ENCODE measurements around the gene CALY. TPM values are rescaled to one million over a fixed set of nuclear protein-coding genes. Genes with fewer than 3 reads are reported as not detected.

The CALY gene
- polyA plus RNA-seq, 1 of the 3 experiments (the other 2 are of a cell fraction): 3.3 TPM

- Histone ChIP-seq H2AFZ (ENCODE audit: low read depth) (no peak overlapping the region), H4K20me1 (ENCODE audit: insufficient read depth) (no peaks in the 10 kb centered on the region), H3K9me2 (no peaks in the 10 kb centered on the region), H3K4me2 (no peak overlapping the region), H3K36me3 (replicated peaks in 1 of 2; ENCODE audit: control insufficient read depth in 1 of 2, insufficient read depth in 2 of 2, low read length in 1 of 2) (peaks cover 0 to 17% of the 10 kb centered on the region in 2 experiments), H3K4me1 (ENCODE audit: control insufficient read depth in 1 of 2, insufficient read depth in 2 of 2, low read depth in 1 of 2, low read length in 1 of 2) (peaks cover 0 to 9% of the 10 kb centered on the region in 2 experiments; a peak in 1 of 4 replicates), H3K27me3 (ENCODE audit: insufficient read depth) (no peaks in the 10 kb centered on the region), H3F3A (replicated peaks; ENCODE audit: insufficient read depth) (peaks cover 7% of the 10 kb centered on the region), H3K27ac (ENCODE audit: low read depth in 2 of 2, low read length in 1 of 2) (no peak overlapping the region), H3K9me3 (no peaks in the 10 kb centered on the region), H3K9ac (no peak overlapping the region), H3K4me3 (ENCODE audit: low read depth in 2 of 2, low read length in 1 of 2) (no peak overlapping the region), H3K79me2 (ENCODE audit: insufficient read depth) (no peaks in the 10 kb centered on the region)
- ChIA-PET CTCF (interaction anchor here (1.9 to 3.6 kb wide), 2 partner anchors 8 to 9 kb away, joined by 7 to 15 read pairs; no protein-coding TSS in a partner anchor), POLR2A (interaction anchor here (1.2 kb wide), 1 partner anchor 8 kb away, joined by 3 read pairs; no protein-coding TSS in a partner anchor)
- 80% methylated on average over 9 of the region's 9 CpGs for WGBS (ENCODE audit: low lambda C conversion rate)
- DNase-seq: no peak
- no peak for TF ChIP-seq MEF2A (IDR thresholded peaks at IDR 0.05; ENCODE audit: borderline replicate concordance, low read depth)
- TF ChIP-seq YY1 (IDR thresholded peaks at IDR 0.05; ENCODE audit: low read depth): no peak
- TF ChIP-seq NRF1 (IDR thresholded peaks at IDR 0.05; ENCODE audit: low read depth, low read length): no peak
- no peak for TF ChIP-seq EZH2phosphoT487 (IDR thresholded peaks at IDR 0.05; ENCODE audit: borderline replicate concordance, low read depth)
- no peak for TF ChIP-seq MAX (IDR thresholded peaks at IDR 0.05; ENCODE audit: low read depth)
- no peak for TF ChIP-seq RAD21 (IDR thresholded peaks at IDR 0.05; ENCODE audit: low read length)
- no peak for TF ChIP-seq RXRA (IDR thresholded peaks at IDR 0.05; ENCODE audit: borderline replicate concordance, low read depth)
- no peak for TF ChIP-seq NFIC (IDR thresholded peaks at IDR 0.05; ENCODE audit: borderline replicate concordance)
- no peak for TF ChIP-seq TCF12 (IDR thresholded peaks at IDR 0.05)
- no peak for TF ChIP-seq TEAD4 (IDR thresholded peaks at IDR 0.05; ENCODE audit: borderline replicate concordance, insufficient read depth)
- TF ChIP-seq FOXM1 (IDR thresholded peaks at IDR 0.05; ENCODE audit: low read depth): no peak
- no peak for TF ChIP-seq GABPA (IDR thresholded peaks at IDR 0.05; ENCODE audit: low read depth)
- no peak for TF ChIP-seq SIN3A (IDR thresholded peaks at IDR 0.05; ENCODE audit: borderline replicate concordance, low read depth, low read length)
- TF ChIP-seq ELF1 (IDR thresholded peaks at IDR 0.05): no peak
These were observed 20.4 kb downstream of the CALY start for GRCh38 chr10:133316266-133316665.

DNA sequence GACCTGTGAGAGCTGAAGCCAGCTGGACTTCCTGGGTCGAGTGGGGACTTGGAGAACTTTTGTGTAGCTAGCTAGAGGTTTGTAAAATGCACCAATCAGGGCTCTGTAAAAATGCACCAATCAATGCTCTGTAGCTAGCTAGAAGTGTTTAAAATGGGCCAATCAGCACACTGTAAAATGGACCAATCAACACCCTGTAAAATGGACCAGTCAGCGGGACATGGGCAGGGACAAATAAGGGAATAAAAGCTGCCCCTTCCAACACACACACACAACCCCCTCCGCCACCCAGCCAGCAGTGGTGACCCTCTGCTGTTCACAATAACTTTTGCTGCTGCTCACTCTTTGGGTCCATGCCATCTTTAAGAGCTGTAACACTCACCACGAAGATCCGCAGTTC lies 20.8 kb downstream of the CALY start:
- H3K9me2 ChIP-seq: no peaks in the 10 kb centered on the region
- 89% methylated on average over 5 of the region's 5 CpGs for WGBS (ENCODE audit: low lambda C conversion rate)
- H3K9ac ChIP-seq: no peak overlapping the region
- H3K4me1 ChIP-seq (ENCODE audit: control insufficient read depth in 1 of 2, insufficient read depth in 2 of 2, low read depth in 1 of 2, low read length in 1 of 2): peaks cover 0 to 9% of the 10 kb centered on the region in 2 experiments; a peak in 1 of 4 replicates
- ChIA-PET CTCF (interaction anchor here (1.9 to 3.6 kb wide), 3 partner anchors 8 to 14 kb away, joined by 7 to 15 read pairs (median 12); no protein-coding TSS in a partner anchor), POLR2A (interaction anchor here (1.2 kb wide), 1 partner anchor 8 kb away, joined by 3 read pairs; no protein-coding TSS in a partner anchor)
- H4K20me1 ChIP-seq (ENCODE audit: insufficient read depth): no peaks in the 10 kb centered on the region
- TF ChIP-seq USF2 (IDR thresholded peaks at IDR 0.05; ENCODE audit: borderline replicate concordance, low read depth, low read length) (no peak), RFX5 (IDR thresholded peaks at IDR 0.05; ENCODE audit: low read length) (0 out of 2 replicates have a peak, but pooled peaks have one; percentile 67)
- DNase-seq: no peak
- H3K79me2 ChIP-seq (ENCODE audit: insufficient read depth): no peaks in the 10 kb centered on the region
- peaks cover 3 to 17% of the 10 kb centered on the region in 2 experiments for H3K36me3 ChIP-seq (replicated peaks in 1 of 2; ENCODE audit: control insufficient read depth in 1 of 2, insufficient read depth in 2 of 2, low read length in 1 of 2)
- no peak overlapping the region for H2AFZ ChIP-seq (ENCODE audit: low read depth)
- no peaks in the 10 kb centered on the region for H3K9me3 ChIP-seq
- H3K4me2 ChIP-seq: no peak overlapping the region
- no peak overlapping the region for H3K4me3 ChIP-seq (ENCODE audit: low read depth in 2 of 2, low read length in 1 of 2)
- H3F3A ChIP-seq (replicated peaks; ENCODE audit: insufficient read depth): peaks cover 11% of the 10 kb centered on the region
- H3K27me3 ChIP-seq (ENCODE audit: insufficient read depth): no peaks in the 10 kb centered on the region
- no peak overlapping the region for H3K27ac ChIP-seq (ENCODE audit: low read depth in 2 of 2, low read length in 1 of 2)

Measured in SK-N-SH (cell line).